GM21825 (cell line): ENCODE results near the gene OR4C3.
"Not testable (repeated sequence)": the region's sequence is repeated elsewhere in the genome, so short reads cannot be mapped to it uniquely, and the experiment has no call there.

Experiments used
- ATAC-seq: cut with Tn5 transposase; IDR thresholded peaks from one replicate; pipeline ENCODE4 v1.9.1; 2021; ENCODE audit warnings: mild to moderate bottlenecking, moderate library complexity; ENCODE audit not compliant: unreplicated experiment

The OR4C3 gene

DNA sequence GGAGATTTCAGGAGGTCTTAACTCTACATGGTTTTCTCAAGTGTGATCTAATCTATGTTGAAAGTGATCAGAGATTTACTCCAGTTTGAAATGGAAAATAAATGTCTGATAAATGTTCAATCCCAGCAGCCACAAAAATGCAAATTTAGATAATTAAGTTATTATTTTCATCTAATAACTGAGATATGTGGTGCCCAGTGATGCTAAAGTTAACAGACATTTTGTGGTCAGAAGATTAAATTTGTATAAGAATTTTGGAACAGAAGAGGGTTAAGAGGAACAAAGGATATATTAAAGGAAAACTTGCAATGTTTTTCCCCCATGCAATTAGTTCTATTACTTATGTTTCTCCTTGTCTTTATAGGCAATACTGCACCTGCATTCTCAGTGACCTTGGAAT is at the start of gene OR4C3:
Gene OR4C3 (plus strand): TSS at position 301 of the 400 bp plus-strand sequence. CDS start 102 bp downstream, outside the sequence.
- not testable (repeated sequence) for ATAC-seq

DNA sequence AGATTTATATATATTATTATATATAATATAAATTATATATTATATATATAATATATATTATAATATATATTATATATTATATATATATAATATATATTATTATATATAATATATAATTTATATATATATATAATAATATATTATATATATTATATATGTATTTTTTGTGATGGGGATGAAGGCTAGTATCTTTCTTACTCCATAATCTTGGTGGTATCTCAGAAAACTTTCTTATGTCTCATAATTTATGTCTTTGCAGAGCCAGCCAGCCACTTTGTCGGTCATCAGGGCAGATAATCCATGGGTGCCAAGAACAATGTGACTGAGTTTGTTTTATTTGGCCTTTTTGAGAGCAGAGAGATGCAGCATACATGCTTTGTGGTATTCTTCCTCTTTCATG is 18.8 kb upstream of the OR4C3 start, which contains the start of gene OR4S1:
Gene OR4S1 (plus strand): TSS at position 301 of the 400 bp plus-strand sequence. CDS start 0 bp downstream, at position 301.
- ATAC-seq, result no peak

DNA sequence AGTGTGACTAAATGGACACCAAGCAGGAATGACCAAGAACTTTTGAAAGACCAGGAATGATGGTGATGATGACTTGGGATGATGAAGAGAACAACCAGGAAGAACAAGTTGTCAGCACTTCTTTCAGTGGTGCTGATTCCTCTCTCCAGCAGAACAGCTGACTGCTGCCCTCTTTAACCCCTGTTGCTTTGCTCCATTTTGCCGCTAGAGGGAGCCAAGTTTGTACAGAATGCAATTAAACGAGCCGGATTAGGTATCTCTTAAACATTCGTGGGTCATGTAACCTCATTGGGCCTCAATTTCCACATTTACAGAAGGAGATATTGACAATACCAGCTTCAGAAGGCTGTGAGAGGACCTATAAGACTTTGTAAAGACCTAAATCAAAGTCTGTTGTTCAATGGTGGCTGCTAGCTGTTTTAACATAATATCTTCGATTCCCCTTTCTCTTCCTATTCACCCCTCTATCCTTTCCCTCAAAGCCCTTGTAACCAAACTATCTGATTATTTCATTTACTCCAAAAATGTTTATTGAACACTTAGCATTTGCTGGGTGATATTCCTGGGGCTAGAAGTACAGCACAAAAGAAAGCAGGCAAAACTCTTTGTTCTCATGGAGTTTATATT is 16.8 kb upstream of the OR4C3 start:
- peak; percentile 68 for ATAC-seq

DNA sequence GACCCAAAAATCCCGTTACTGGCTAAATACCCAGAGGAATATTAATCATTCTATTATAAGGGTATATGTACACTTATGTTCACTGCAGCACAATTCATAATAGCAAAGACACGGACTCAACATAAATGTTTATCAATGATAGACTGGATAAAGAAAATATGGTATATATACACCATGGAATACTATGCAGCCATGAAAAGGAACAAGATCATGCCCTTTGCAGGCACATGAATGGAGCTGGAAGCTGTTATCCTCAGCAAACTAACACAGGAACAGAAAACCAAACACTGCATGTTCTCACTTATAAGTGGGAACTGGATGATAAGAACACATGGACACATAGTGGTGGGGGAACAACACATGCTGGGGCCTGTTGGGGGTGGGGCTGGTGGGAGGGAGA is 11.1 kb upstream of the OR4C3 start:
- ATAC-seq, result not testable (repeated sequence)

DNA sequence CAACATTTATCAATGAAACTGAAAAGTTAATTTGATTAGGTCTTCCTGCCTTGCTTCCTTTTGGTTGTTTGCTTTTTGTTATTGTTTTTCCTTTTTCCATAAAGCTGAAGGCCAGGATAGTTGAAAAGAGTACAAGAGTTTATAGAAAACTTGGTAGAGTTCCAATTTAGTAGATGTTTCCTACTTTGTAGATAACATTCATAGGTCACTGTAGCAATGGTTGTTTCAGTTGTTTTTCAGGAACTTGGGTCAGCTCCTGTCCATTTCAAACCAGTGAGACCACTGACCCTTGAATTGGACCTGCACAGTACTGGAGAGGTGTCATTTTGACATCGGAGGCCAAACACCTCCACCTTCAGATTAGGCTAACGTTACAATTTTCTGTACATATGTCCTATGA is 4.9 kb upstream of the OR4C3 start:
- ATAC-seq, result not testable (repeated sequence)

DNA sequence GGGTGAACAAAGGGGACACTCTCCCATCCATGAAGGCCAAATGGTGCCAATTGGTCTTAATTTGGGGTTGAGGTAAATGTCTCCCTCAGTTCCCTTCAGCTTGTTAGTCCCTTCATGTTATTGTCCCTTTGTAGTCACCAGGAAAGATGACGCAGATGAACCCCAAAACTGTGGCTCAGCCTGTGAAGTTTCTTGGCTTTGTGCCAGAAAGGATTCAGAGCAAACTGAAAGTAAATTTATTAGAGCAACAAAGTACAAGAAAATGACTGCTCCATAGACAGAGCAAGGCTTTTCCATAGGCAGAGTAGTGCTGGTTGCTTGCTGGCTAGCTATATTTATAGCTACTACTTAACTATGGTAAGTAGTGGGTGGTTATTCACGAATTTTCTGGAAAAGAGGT is 16.7 kb downstream of the OR4C3 start:
- ATAC-seq, result no peak

DNA sequence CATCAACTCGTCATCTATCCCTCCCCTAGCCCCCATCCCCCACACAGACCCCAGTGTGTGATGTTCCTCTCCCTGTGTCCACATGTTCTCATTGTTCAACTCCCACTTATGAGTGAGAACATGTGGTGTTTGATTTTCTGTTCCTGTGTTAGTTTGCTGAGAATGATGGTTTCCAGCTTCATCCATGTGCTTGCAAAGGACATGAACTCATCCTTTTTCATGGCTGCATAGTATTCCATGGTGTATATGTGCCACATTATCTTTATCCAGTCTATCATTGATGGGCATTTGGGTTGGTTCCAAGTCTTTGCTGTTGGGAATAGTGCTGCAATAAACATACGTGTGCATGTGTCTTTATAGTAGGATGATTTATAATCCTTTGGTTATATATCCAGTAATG is 17.8 kb downstream of the OR4C3 start:
- ATAC-seq, result not testable (repeated sequence)

DNA sequence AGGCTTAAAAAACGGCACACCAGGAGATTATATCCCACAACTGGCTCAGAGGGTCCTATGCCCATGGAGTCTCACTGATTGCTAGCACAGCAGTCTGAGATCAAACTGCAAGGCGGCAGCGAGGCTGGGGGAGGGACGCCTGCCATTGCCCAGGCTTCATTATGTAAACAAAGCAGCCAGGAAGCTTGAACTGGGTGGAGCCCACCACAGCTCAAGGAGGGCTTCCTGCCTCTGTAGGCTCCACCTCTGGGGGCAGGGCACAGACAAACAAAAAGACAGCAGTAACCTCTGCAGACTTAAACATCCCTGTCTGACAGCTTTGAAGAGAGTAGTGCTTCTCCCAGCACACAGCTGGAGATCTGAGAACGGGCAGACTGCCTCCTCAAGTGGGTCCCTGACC is 21.6 kb downstream of the OR4C3 start:
- not testable (repeated sequence) for ATAC-seq

DNA sequence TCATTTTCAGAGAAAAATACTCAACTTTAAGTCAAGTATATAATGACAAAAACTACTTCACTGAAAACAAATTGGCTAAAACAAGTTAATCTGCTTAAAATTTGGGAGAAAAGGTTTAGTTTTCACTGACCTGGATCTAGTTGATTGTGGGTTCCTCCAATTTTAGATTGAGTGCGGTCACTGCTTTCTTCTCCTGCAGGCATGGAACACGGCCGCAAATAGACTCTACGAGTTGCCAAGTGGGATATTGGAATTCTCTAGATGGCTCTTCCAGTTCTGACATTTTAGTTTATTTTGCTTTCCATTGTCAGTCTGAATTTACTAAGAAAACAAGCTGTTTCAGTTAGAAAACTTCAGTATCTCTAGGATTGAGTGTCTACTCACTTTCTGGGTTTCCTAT is 29.3 kb downstream of the OR4C3 start:
- ATAC-seq, result no peak

DNA sequence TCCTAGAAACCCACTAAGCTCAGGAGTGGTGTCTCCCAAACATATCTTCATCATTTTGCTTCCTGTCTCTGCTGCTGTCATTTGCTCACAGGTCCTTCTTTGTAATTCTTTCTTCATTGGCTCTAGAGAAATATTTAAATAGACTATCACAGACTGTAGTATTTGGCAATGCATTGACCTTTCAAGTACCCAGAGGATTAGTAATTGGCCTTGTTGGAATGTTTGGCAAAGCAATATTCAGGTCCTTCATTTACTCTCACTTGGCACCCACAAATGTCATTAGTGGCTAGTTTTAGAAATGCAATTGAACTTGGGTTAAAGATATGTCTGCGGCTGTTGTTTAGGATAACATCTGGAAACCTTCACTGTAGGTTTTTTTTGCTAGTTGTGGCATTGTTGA is 30.0 kb downstream of the OR4C3 start:
- ATAC-seq, result no peak

DNA sequence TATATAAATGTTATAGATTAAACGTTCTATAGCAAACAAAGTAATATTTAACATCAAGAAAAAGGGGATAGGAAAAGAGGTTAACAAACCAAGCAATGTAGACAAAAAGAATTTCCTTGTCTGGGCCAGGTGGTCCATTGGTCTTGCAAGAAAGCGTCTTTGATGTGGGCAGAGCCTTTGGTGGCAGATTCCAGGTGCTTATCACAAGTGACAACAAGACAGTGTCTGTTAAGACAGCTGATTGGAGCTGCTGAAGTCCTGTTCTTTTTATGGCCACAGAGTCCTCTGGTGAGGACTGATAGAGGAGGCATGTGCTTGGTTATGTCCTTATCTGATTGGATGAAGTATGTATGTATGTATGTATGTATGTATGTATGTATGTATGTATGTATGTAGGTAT is 36.6 kb downstream of the OR4C3 start:
- ATAC-seq, result not testable (repeated sequence)

DNA sequence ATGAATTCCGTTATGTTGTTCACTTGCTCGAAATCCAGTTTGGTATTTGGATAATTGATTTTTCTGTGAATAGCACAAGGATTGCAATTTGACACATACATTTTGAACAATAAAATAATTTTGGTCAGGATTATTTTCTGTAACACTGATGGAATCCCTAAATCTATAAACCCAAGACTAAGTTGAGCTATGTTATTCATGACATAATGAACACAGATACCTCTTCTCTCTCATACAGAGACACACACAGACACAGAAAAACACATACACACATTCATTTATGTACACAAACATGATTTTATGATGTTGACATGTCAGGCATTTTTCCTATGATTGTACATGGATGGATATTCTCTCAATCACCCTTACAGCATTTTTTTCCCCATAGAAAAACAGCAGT is 41.6 kb downstream of the OR4C3 start, which contains the start of gene OR4C5:
Gene OR4C5 (minus strand): TSS at position 101 of the 400 bp plus-strand sequence. CDS start 0 bp downstream, at position 101.
- no peak for ATAC-seq
